DOHH2 (cell line): Measurements from ENCODE around the gene TFAM.

Source experiments
- EZH2phosphoT487 ChIP-seq: fragments of 200-600 bp; sonication (generic); IDR thresholded peaks from 2 replicates; pipeline ENCODE4 v1.6.1; 2017; ENCODE audit warnings: borderline replicate concordance, mild to moderate bottlenecking, antibody characterized with exemption, low read length, moderate library complexity, mixed read lengths
- TF ChIP-seq, protein P1 (sequence below): fragments of 200-600 bp; sonication (generic); IDR thresholded peaks from one replicate; pipeline ENCODE4 v1.5.1; 2014; ENCODE audit warnings: antibody characterized with exemption, mild to moderate bottlenecking, low read depth, low read length; ENCODE audit not compliant: poor library complexity, severe bottlenecking

- TF ChIP-seq, protein P1, sequence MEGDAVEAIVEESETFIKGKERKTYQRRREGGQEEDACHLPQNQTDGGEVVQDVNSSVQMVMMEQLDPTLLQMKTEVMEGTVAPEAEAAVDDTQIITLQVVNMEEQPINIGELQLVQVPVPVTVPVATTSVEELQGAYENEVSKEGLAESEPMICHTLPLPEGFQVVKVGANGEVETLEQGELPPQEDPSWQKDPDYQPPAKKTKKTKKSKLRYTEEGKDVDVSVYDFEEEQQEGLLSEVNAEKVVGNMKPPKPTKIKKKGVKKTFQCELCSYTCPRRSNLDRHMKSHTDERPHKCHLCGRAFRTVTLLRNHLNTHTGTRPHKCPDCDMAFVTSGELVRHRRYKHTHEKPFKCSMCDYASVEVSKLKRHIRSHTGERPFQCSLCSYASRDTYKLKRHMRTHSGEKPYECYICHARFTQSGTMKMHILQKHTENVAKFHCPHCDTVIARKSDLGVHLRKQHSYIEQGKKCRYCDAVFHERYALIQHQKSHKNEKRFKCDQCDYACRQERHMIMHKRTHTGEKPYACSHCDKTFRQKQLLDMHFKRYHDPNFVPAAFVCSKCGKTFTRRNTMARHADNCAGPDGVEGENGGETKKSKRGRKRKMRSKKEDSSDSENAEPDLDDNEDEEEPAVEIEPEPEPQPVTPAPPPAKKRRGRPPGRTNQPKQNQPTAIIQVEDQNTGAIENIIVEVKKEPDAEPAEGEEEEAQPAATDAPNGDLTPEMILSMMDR: no peak
- no peak for TF ChIP-seq EZH2phosphoT487
Observed at GRCh38 chr10:58358947-58359346, 26.3 kb upstream of the TFAM start.
